Natural killer cell (primary cell): Measurements from ENCODE around the gene BCL6B. TPM values are rescaled to one million over a fixed set of nuclear protein-coding genes. Genes with fewer than 3 reads are reported as not detected.

ENCODE experiments used
- ATAC-seq, 3 donors: fragments of 150-1000 bp in 2 of 3; fragments of 200-7000 bp in 1 of 3; cut with Tn5 transposase; 1 replicate in 1 of 3; 2 replicates in 2 of 3; pipeline ENCODE4 v1.10.0; 2021; ENCODE audit warnings: mild to moderate bottlenecking in 2 of 3, moderate library complexity in 2 of 3
- DNase-seq, 2 donors: peaks; one replicate each; pipeline versions ENCODE4 v3.0.0 to v3.0.0-alpha.2; 2013 to 2021; ENCODE audit warnings: mixed read lengths in 1 of 2
- H3K27ac ChIP-seq: one replicate; pipeline ENCODE4 v1.5.1; 2013; ENCODE audit warnings: mild to moderate bottlenecking, low read length
- H3K27me3 ChIP-seq: one replicate; pipeline ENCODE4 v1.6.1; 2013; ENCODE audit warnings: low read length; ENCODE audit not compliant: control insufficient read depth, insufficient read depth
- H3K36me3 ChIP-seq: one replicate; pipeline ENCODE4 v1.6.1; 2013; ENCODE audit warnings: low read length; ENCODE audit not compliant: control insufficient read depth, insufficient read depth
- H3K4me1 ChIP-seq: one replicate; pipeline ENCODE4 v1.6.1; 2013; ENCODE audit warnings: low read length; ENCODE audit not compliant: control insufficient read depth, insufficient read depth
- H3K4me3 ChIP-seq: one replicate; pipeline ENCODE4 v1.5.1; 2013; ENCODE audit warnings: low read length
- H3K9me3 ChIP-seq: one replicate; pipeline ENCODE4 v1.6.1; 2013; ENCODE audit warnings: low read length; ENCODE audit not compliant: control insufficient read depth, insufficient read depth
- H3K27ac Mint-ChIP-seq, 2 donors: one replicate each; pipeline ENCODE4 v1.8.0; 2022; ENCODE audit warnings: mild to moderate bottlenecking in 2 of 2, mixed read lengths in 2 of 2, moderate library complexity in 1 of 2
- H3K27me3 Mint-ChIP-seq, 2 donors: one replicate each; pipeline ENCODE4 v1.8.0; 2022; ENCODE audit warnings: low read depth in 2 of 2, mixed read lengths in 2 of 2
- H3K36me3 Mint-ChIP-seq: one replicate; pipeline ENCODE4 v1.8.0; 2022; ENCODE audit warnings: mixed read lengths
- H3K4me1 Mint-ChIP-seq, 2 donors: one replicate each; pipeline ENCODE4 v1.8.0; 2022; ENCODE audit warnings: mixed read lengths in 2 of 2
- H3K4me3 Mint-ChIP-seq: one replicate; pipeline ENCODE4 v1.8.0; 2022; ENCODE audit warnings: mild to moderate bottlenecking, moderate library complexity, mixed read lengths
- H3K9me3 Mint-ChIP-seq, 2 donors: one replicate each; pipeline ENCODE4 v1.8.0; 2022; ENCODE audit warnings: mixed read lengths in 2 of 2
- CTCF ChIP-seq: fragments of 200-600 bp; IDR thresholded peaks from one replicate; pipeline ENCODE4 v1.8.0; 2022; ENCODE audit warnings: antibody characterized with exemption
- WGBS: methylation state at CpG from one replicate; pipeline ENCODE4 v1.1.7; 2013; ENCODE audit warnings: missing lambda C conversion rate; ENCODE audit not compliant: insufficient coverage; 5-methylcytosine and 5-hydroxymethylcytosine counted together
- intact Hi-C: fragments of 100-400 bp; cut with micrococcal nuclease; formaldehyde crosslinking; loops from one replicate; pipeline ENCODE4 v1.14.2; 2022
- total RNA-seq, 4 donors: library from RNA; stranded (reverse); fragments of 120-200 nt in 1 of 4; gene quantifications; one replicate each; pipeline versions ENCODE4 v1.2.3 to v1.2.4, GENCODE V29; 2013 to 2022

Gene BCL6B
- total RNA-seq, 3 donors from 2014 or later (not counting 1 experiment from before 2014, with no cell fraction given): 0.49 to 0.84 TPM; not detected in 1

- intact Hi-C loops: loop anchor here (10.0 kb wide), 2 partner anchors 262 to 668 kb away; partner anchors contain the start of genes TP53, WRAP53 and XAF1
- H3K27ac Mint-ChIP-seq: peak overlapping the region; percentile 96 to 100
- Histone ChIP-seq H3K27ac (peak overlapping the region; percentile 97), H3K9me3 (no peaks in the 10 kb centered on the region), H3K4me3 (no peak overlapping the region), H3K27me3 (no peaks in the 10 kb centered on the region), H3K36me3 (peaks cover 8% of the 10 kb centered on the region), H3K4me1 (peaks cover 63% of the 10 kb centered on the region)
- DNase-seq (no peak), ATAC-seq (no peak)
- H3K4me3 Mint-ChIP-seq: peak overlapping the region; percentile 90
- peaks cover 73 to 82% of the 10 kb centered on the region in 2 donors for H3K4me1 Mint-ChIP-seq
- H3K36me3 Mint-ChIP-seq: no peaks in the 10 kb centered on the region
- TF ChIP-seq CTCF: no peak
- H3K9me3 Mint-ChIP-seq: no peaks in the 10 kb centered on the region
- H3K27me3 Mint-ChIP-seq: no peaks in the 10 kb centered on the region
- 83% methylated on average over 2 of the region's 3 CpGs for WGBS
These were observed 6.4 kb upstream of the BCL6B start for GRCh38 chr17:7016418-7016817.

- intact Hi-C loops: loop anchor here (10.0 kb wide), 2 partner anchors 262 to 668 kb away; partner anchors contain the start of genes TP53, WRAP53 and XAF1
- peaks cover 66% of the 10 kb centered on the region for H3K4me1 ChIP-seq
- WGBS: 90% methylated on average over 17 of the region's 20 CpGs
These were observed 5.7 kb upstream of the BCL6B start for GRCh38 chr17:7016886-7017826.

GRCh38 chr17:7017827-7018200, 5.0 kb upstream of the BCL6B start:
- peak in 1 of 2 donors; percentile 52 for DNase-seq

More at GRCh38 chr17:7016886-7017826, 5.7 kb upstream of the BCL6B start:
- no peak for DNase-seq
- Histone ChIP-seq H3K4me3 (no peak overlapping the region), H3K27me3 (no peaks in the 10 kb centered on the region), H3K9me3 (no peaks in the 10 kb centered on the region), H3K27ac (no peak overlapping the region), H3K36me3 (peaks cover 8% of the 10 kb centered on the region)
- Mint-ChIP-seq H3K27me3 (no peaks in the 10 kb centered on the region), H3K4me3 (peak overlapping the region; percentile 75), H3K9me3 (no peaks in the 10 kb centered on the region), H3K4me1 (peaks cover 70 to 82% of the 10 kb centered on the region in 2 donors), H3K36me3 (no peaks in the 10 kb centered on the region), H3K27ac (peak overlapping the region; percentile 96 to 100)
- TF ChIP-seq CTCF: no peak
- ATAC-seq: no peak

More at GRCh38 chr17:7017827-7018200, 5.0 kb upstream of the BCL6B start:
- peak overlapping the region; percentile 75 for H3K4me3 Mint-ChIP-seq
- no peak for ATAC-seq
- H3K36me3 ChIP-seq: peaks cover 8% of the 10 kb centered on the region
- 26% methylated on average over 12 of the region's 12 CpGs for WGBS
- H3K9me3 Mint-ChIP-seq: no peaks in the 10 kb centered on the region
- peak overlapping the region; percentile 96 to 100 for H3K27ac Mint-ChIP-seq
- no peak for TF ChIP-seq CTCF
- H3K4me3 ChIP-seq: no peak overlapping the region
- H3K27me3 ChIP-seq: no peaks in the 10 kb centered on the region
- H3K27ac ChIP-seq: no peak overlapping the region
- no peaks in the 10 kb centered on the region for H3K27me3 Mint-ChIP-seq
- H3K9me3 ChIP-seq: no peaks in the 10 kb centered on the region
- intact Hi-C loops: loop anchor here (10.0 kb wide), 2 partner anchors 263 to 667 kb away; partner anchors contain the start of genes TP53, WRAP53 and XAF1
- peaks cover 72% of the 10 kb centered on the region for H3K4me1 ChIP-seq
- H3K4me1 Mint-ChIP-seq: peaks cover 68 to 83% of the 10 kb centered on the region in 2 donors
- H3K36me3 Mint-ChIP-seq: no peaks in the 10 kb centered on the region
